DND-41 (cell line): ENCODE measurements around the gene HS3ST3A1.

Experiments used
- EZH2 ChIP-seq: IDR thresholded peaks from 3 replicates; pipeline ENCODE4 v1.6.1; 2012; ENCODE audit warnings: borderline replicate concordance, low read depth, mild to moderate bottlenecking, moderate library complexity, low read length, inconsistent platforms; ENCODE audit not compliant: severe bottlenecking
- TF ChIP-seq, protein P1 (sequence below): IDR thresholded peaks from 2 replicates; pipeline ENCODE4 v1.5.1; 2012; ENCODE audit warnings: borderline replicate concordance, low read length, moderate library complexity, mild to moderate bottlenecking; ENCODE audit not compliant: poor library complexity, severe bottlenecking; ENCODE audit errors: extremely low read depth

GRCh38 chr17:13500947-13501346 is 100.8 kb downstream of the HS3ST3A1 start:
- TF ChIP-seq, protein P1, sequence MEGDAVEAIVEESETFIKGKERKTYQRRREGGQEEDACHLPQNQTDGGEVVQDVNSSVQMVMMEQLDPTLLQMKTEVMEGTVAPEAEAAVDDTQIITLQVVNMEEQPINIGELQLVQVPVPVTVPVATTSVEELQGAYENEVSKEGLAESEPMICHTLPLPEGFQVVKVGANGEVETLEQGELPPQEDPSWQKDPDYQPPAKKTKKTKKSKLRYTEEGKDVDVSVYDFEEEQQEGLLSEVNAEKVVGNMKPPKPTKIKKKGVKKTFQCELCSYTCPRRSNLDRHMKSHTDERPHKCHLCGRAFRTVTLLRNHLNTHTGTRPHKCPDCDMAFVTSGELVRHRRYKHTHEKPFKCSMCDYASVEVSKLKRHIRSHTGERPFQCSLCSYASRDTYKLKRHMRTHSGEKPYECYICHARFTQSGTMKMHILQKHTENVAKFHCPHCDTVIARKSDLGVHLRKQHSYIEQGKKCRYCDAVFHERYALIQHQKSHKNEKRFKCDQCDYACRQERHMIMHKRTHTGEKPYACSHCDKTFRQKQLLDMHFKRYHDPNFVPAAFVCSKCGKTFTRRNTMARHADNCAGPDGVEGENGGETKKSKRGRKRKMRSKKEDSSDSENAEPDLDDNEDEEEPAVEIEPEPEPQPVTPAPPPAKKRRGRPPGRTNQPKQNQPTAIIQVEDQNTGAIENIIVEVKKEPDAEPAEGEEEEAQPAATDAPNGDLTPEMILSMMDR = no peak
- no peak for TF ChIP-seq EZH2
